GM18907 (cell line): ENCODE results near the gene LMTK3.

Source experiments
- ATAC-seq: cut with Tn5 transposase; IDR thresholded peaks from one replicate; pipeline ENCODE4 v1.9.1; 2021; ENCODE audit warnings: mild to moderate bottlenecking, moderate library complexity; ENCODE audit not compliant: unreplicated experiment

The LMTK3 gene

GRCh38 chr19:48511800-48512503 is at the start of gene LMTK3:
TSS of gene LMTK3 (minus strand) at chr19:48511835. CDS start at chr19:48511576, 259 bp downstream.
- ATAC-seq = no peak

DNA sequence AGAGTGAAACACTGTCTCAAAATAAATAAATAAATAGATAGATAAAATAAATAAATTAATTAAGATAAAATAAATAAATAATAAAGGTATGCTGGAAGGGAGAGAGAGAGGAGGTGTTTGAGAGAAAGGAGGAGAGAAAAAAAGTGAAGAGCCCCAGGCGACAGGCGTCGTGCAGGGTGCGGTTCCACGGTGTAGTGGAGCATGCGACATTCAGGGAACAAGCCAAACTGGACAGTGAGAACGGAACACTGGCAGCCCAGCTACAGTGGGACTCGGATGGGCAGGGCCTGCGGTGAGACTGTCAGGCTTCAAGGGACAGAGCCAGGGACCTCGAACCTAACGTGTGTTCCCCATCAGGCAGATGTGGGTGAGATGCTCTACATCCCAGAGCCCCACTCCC is 49.8 kb upstream of the LMTK3 start:
- no peak for ATAC-seq

DNA sequence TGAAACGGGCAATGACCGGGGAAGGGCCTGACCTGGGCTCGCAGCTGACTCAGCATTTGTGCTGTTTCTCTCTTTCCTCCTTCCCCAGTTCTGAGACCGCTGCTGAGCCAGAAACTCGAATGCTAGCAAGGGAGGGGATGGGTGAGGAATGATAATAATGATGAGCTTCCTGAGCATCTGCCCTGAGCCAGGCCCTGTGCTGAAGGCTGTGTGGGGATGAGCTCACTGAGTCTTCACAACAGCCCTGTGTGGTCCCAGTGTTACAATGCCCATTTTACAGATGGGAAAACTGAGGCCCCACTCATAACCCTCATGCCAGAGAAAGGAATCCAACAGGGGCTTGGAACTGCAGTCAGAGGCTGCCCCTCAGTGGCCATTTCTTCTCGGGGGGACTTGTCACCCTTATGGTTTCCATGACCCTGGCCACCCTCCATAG is 48.5 kb upstream of the LMTK3 start:
- ATAC-seq = no peak

- ATAC-seq = no peak
These were observed 46.5 kb upstream of the LMTK3 start for GRCh38 chr19:48558018-48558684.

DNA sequence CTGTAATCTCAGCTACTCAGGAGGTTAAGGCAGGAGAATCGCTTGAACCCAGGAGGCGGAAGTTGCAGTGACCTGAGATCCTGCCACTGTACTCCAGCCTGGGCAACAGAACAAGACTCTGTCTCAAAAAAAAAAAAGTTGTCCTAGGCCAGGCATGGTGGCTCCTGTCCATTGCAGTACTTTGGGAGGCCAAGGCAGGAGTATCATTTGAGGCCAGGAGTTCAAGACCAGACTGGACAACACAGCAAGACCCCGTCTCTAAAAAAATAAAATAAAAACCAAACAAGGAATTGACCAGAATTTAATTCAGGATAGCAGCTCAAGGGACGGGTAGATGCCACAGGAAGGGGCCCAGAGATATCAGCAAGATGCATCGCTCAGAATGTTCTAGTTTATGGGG is 45.2 kb upstream of the LMTK3 start:
- ATAC-seq = no peak

DNA sequence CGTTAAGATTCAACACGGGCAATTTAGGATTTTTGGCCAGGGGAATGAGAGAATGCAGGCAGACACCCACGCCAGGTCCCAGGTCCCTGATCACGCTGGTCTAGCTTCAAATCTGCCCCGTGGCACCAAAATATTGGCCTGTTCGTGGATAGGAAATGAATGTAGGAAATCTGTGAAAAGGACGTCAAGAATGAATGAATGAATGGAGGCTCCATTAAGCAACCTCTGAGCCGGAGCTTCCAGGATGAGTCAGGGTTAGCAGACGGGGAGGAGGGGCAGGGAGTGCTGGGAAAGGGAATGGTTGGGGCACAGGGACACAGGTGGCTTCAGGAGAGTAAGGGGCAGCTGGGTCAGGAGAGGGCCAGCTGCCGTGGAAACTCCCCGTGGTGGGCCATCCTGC is 44.5 kb upstream of the LMTK3 start:
- no peak for ATAC-seq

DNA sequence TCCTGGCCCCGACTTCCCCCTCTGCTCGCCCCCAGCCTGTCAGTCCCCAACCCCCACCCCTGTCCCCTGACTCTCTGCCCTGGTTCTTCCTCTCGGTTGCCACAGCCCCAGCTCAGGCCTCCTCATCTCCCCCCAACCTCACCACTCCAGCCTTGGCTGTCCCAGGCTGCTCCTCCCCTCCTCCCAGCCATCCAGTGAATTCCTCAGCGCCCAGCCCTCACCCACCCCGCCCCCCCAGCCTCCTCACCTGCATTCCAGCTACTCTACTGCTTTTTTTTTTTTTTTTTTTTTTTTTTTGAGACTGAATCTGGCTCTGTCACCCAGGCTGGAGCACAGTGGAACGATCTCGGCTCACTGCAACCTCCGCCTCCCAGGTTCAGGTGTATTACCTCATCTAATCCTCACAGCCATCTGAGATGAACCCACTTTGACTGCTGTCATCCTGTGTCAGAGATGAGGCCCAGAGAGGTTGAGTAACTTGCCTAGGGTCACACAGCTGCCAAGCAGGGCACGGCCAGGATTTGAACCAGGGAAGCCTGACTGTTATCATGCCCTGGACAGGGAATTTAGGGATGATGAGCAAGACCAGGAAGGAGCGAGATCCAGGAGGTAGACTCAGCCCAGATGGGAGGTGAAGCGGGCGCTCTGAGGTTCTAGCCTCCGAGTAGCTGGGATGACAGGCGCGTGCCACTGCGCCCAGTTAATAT is 42.9 kb upstream of the LMTK3 start:
- no peak for ATAC-seq

DNA sequence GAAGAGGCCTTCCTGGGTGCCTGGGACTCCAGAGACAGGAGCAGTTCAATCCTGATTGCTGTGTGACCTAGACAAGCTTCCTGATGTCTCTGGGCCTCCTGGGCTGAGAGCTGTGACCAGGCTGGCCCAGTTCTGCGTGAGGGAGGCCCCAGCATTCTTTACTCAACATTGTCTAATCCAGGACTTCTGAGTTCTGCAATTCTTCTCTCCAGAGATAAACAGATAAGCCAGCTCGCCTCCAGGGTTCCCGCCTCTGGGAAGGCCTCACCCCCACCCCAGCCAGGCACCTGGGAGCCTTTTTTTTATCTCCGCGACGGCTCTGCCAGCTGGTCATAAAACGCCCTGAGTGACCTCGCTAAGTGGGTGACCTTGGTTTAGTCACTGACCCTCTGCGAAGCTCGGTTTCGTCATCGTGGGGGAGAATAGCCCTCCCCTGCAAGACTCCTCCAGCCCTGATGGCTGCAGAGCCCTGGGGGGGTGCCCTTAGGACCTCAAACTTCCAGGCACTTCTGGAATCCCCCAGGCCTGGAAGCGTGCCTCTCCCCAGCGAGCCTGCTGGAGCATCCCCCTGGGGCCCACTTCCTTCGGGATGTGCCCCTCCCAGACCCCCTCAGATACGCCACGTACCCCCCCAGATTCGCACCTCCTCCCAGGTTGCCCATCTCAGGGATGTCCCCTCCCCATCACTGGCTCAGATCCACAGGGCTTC is 42.2 kb upstream of the LMTK3 start:
- ATAC-seq = no peak

- ATAC-seq = no peak
These were observed 41.0 kb upstream of the LMTK3 start for GRCh38 chr19:48552406-48553322.

- ATAC-seq = no peak
These were observed 40.0 kb upstream of the LMTK3 start, which contains the start of gene SULT2B1 for GRCh38 chr19:48551437-48552302. TSS of gene SULT2B1 (plus strand) at chr19:48552172. CDS start at chr19:48552253, 81 bp downstream.

GRCh38 chr19:48549380-48549779 is 37.7 kb upstream of the LMTK3 start:
- no peak for ATAC-seq

DNA sequence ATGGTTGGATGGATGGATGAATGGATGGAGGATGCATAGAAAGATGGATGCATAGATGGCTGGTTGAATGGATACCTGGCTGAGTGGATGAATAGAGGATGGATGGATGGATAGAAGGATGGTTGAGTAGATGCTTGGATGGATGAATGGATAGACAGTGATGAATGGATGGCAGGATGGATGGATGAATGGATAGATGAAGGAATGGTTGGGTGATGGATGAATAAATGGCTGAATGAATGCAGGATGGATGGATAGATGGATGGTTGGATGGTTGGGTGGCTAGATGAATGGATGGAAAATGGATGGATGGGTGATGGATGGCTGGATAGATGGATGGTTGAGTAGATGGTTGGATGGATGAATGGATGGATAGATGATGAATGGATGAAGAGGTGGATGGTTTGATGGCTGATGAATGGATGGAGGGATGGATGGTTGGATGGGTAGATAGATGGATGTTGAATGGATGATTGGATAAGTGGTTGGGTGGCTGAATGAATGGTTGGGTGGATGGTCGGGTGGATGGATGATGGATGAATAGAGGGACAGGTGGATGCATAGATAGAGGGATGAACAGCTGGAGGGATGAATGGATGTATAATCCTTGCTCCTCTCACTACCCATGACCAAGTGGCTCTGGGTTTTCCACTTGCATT is 36.7 kb upstream of the LMTK3 start:
- ATAC-seq = no peak

GRCh38 chr19:48547722-48548121 is 36.1 kb upstream of the LMTK3 start:
- ATAC-seq = no peak

DNA sequence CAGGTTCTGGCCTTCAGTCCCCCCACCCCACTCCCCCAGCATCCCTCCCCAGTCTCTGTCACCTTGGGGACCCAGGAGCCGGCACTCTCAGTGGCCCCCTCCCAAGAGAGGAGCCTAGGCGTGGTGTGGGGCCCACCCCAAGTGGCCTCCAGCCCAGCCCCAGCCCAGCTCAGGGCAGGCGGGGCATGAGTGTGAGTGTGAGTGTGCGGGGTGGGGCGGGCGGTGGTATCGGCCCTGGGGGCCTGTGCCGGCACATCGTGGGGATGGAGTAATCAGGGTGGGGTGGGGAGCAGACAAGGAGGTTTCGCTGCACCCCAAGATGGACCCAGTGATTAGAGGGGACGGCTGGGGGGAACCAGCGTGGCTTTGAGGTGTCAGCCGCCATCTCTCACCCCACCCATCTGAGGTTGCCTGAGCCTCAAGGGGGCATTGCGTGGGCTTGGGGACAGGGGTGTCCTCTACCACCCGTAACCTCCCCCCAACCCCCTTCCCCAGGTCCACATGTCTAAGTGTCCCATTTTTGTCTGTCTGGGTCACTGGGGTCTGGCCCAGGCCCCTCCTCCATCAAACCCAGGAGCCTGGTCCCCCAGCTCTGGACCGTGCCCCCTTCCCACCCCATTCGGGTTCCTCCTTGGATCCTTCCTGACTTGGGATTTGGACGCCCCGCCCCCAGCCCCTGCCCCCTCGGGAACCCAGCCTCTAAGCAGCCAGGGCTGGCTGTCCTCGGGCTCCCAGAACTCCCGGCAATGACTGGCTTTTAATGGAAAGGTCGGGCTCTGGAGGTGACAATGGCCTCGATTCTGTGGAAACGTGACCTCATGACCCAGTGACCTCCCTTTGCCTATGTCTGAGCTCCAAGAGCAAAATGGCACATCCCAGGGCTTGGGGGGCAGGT is 33.5 kb upstream of the LMTK3 start:
- ATAC-seq = no peak

- no peak for ATAC-seq
These were observed 31.6 kb upstream of the LMTK3 start for GRCh38 chr19:48543121-48543710.

- no peak for ATAC-seq
These were observed 30.2 kb upstream of the LMTK3 start for GRCh38 chr19:48541813-48542212.

- no peak for ATAC-seq
These were observed 28.5 kb upstream of the LMTK3 start for GRCh38 chr19:48540110-48540509.
